PC-3 (cell line): ENCODE data around the gene SKAP1.
"Not testable (repeated sequence)": the region's sequence is repeated elsewhere in the genome, so short reads cannot be mapped to it uniquely, and the experiment has no call there.

Experiments used
- CTCF ChIP-seq: fragments of 300-600 bp; sonication (generic); conservative IDR thresholded peaks from 2 replicates; pipeline ENCODE4 v1.5.1; 2017; ENCODE audit warnings: antibody characterized with exemption, low read depth, mild to moderate bottlenecking, low read length
- EZH2 ChIP-seq: fragments of 300-600 bp; sonication (generic); IDR thresholded peaks from one replicate; pipeline ENCODE4 v1.6.1; 2017; ENCODE audit warnings: antibody characterized with exemption, mild to moderate bottlenecking, low read length; ENCODE audit not compliant: unreplicated experiment

GRCh38 chr17:48245465-48246033, 184.5 kb downstream of the SKAP1 start:
- not testable (repeated sequence) for TF ChIP-seq EZH2, CTCF
